Measurements from ENCODE around the gene RAB4A. TPM values are rescaled to one million over a fixed set of nuclear protein-coding genes. Genes with fewer than 3 reads are reported as not detected.
A peak's percentile ranks its signal among the peaks of the same experiment; 100 is the strongest.

RAB4A gene
- total RNA-seq, 4 donors from 2014 or later, result 24.1 to 50.7 (median 43.0) TPM

GRCh38 chr1:229249854-229250644 is 20.9 kb upstream of the RAB4A start:
- Histone ChIP-seq H3K4me3 (no peak overlapping the region), H3K36me3 (no peaks in the 10 kb centered on the region), H3K27ac (no peak overlapping the region), H3K27me3 (peaks cover 0 to 7% (median 0%) of the 10 kb centered on the region in 4 donors), H3K9me3 (no peaks in the 10 kb centered on the region), H3K4me1 (peaks cover 0 to 19% (median 3%) of the 10 kb centered on the region in 3 donors)
- WGBS, 2 donors, result 73 to 86% methylated on average over 6 of the region's 6 CpGs
- intact Hi-C loops (cut with DNase I), result no loop called here
- no peak for DNase-seq
- TF ChIP-seq, protein P1, sequence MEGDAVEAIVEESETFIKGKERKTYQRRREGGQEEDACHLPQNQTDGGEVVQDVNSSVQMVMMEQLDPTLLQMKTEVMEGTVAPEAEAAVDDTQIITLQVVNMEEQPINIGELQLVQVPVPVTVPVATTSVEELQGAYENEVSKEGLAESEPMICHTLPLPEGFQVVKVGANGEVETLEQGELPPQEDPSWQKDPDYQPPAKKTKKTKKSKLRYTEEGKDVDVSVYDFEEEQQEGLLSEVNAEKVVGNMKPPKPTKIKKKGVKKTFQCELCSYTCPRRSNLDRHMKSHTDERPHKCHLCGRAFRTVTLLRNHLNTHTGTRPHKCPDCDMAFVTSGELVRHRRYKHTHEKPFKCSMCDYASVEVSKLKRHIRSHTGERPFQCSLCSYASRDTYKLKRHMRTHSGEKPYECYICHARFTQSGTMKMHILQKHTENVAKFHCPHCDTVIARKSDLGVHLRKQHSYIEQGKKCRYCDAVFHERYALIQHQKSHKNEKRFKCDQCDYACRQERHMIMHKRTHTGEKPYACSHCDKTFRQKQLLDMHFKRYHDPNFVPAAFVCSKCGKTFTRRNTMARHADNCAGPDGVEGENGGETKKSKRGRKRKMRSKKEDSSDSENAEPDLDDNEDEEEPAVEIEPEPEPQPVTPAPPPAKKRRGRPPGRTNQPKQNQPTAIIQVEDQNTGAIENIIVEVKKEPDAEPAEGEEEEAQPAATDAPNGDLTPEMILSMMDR (IDR thresholded peaks at IDR 0.05), result no peak
- no peak for TF ChIP-seq POLR2A (IDR thresholded peaks at IDR 0.05)

DNA sequence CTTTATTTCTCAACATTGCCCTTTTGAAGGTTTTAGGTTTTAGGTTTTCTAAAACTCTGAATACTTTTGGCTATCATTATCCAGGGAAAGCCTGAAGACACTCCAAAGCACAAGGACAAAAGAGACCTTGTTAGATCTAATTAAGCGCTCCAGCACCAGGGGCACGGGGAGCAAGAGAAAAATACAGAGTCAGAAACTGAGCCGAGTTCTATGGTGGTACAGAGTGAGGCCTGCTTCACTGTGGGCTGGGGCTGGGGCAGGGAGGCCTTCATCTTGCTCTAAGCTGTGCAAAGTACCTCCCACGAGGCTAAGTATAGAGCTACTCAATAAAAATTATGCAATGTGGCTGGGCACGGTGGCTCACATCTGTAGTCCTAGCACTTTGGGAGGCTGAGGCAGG is 19.7 kb upstream of the RAB4A start:
- Histone ChIP-seq H3K4me1 (peaks cover 0 to 19% (median 3%) of the 10 kb centered on the region in 3 donors), H3K27me3 (peaks cover 0 to 7% (median 0%) of the 10 kb centered on the region in 4 donors), H3K9me3 (no peaks in the 10 kb centered on the region), H3K4me3 (no peak overlapping the region), H3K36me3 (no peaks in the 10 kb centered on the region), H3K27ac (no peak overlapping the region)
- TF ChIP-seq, protein P1 (IDR thresholded peaks at IDR 0.05), result no peak
- no peak for TF ChIP-seq POLR2A (IDR thresholded peaks at IDR 0.05)
- intact Hi-C loops (cut with DNase I), result no loop called here
- no peak for DNase-seq
- WGBS, 2 donors, result 82 to 88% methylated on average over 5 of the region's 5 CpGs

GRCh38 chr1:229252228-229252984 is 18.5 kb upstream of the RAB4A start:
- H3K4me1 ChIP-seq, result peaks cover 0 to 19% (median 3%) of the 10 kb centered on the region in 3 donors
- H3K27me3 ChIP-seq, result peaks cover 0 to 7% (median 0%) of the 10 kb centered on the region in 4 donors
- TF ChIP-seq POLR2A (IDR thresholded peaks at IDR 0.05), result no peak
- TF ChIP-seq, protein P1 (IDR thresholded peaks at IDR 0.05), result no peak
- no peak overlapping the region for H3K27ac ChIP-seq
- H3K4me3 ChIP-seq, result no peak overlapping the region
- no peaks in the 10 kb centered on the region for H3K9me3 ChIP-seq
- no peaks in the 10 kb centered on the region for H3K36me3 ChIP-seq
- intact Hi-C loops (cut with DNase I), result no loop called here
- DNase-seq, result no peak
- WGBS, 2 donors, result 77 to 88% methylated on average over 7 to 9 of the region's 12 CpGs

GRCh38 chr1:229253151-229253974 is 17.5 kb upstream of the RAB4A start:
- H3K4me1 ChIP-seq, result peaks cover 3 to 23% (median 6%) of the 10 kb centered on the region in 3 donors
- peak in 1 of 4 donors; percentile 8 for TF ChIP-seq POLR2A (IDR thresholded peaks at IDR 0.05)
- TF ChIP-seq, protein P1 (IDR thresholded peaks at IDR 0.05), result no peak
- no peak overlapping the region for H3K4me3 ChIP-seq
- WGBS, 2 donors, result 20 to 22% methylated on average over 13 of the region's 13 CpGs
- intact Hi-C loops (cut with DNase I), result no loop called here
- H3K27me3 ChIP-seq, result peaks cover 0 to 7% (median 0%) of the 10 kb centered on the region in 4 donors
- DNase-seq, result no peak
- no peaks in the 10 kb centered on the region for H3K9me3 ChIP-seq
- no peaks in the 10 kb centered on the region for H3K36me3 ChIP-seq
- peak overlapping the region in 3 of 4 donors; percentile 9 to 34 (median 15) for H3K27ac ChIP-seq

All from esophagus squamous epithelium (tissue), 5 donors.